ENCODE data around the gene UNKL.
"Not testable (repeated sequence)": the region's sequence is repeated elsewhere in the genome, so short reads cannot be mapped to it uniquely, and the experiment has no call there.

Gene UNKL

GRCh38 chr16:1335996-1336395, 78.5 kb downstream of the UNKL start:
- DNase-seq: peak in 2 of 3 experiments; percentile 59 to 72

GRCh38 chr16:1335211-1335971, 79.1 kb downstream of the UNKL start:
- peak in 2 of 3 experiments; percentile 56 to 71 for DNase-seq

GRCh38 chr16:1334739-1335138, 79.8 kb downstream of the UNKL start:
- no peak for DNase-seq

- peak in 1 of 3 experiments; percentile 37 for DNase-seq
Observed at GRCh38 chr16:1333854-1334700, 80.4 kb downstream of the UNKL start.

- DNase-seq: peak; percentile 45 to 49 (median 46)
Observed at GRCh38 chr16:1333149-1333812, 81.2 kb downstream of the UNKL start, which contains the start of gene BAIAP3. Gene BAIAP3, plus strand, starts transcription at chr16:1333645. Its CDS starts 4,905 bp downstream, at chr16:1338550.

- peak in 1 of 3 experiments; percentile 50 for DNase-seq
Observed at GRCh38 chr16:1332618-1333148, 81.8 kb downstream of the UNKL start.

- DNase-seq: peak; percentile 62 to 91 (median 76)
Observed at GRCh38 chr16:1331712-1332617, 82.5 kb downstream of the UNKL start.

- no peak for DNase-seq
Observed at GRCh38 chr16:1330931-1331711, 83.4 kb downstream of the UNKL start.

GRCh38 chr16:1330260-1330914, 84.1 kb downstream of the UNKL start:
- DNase-seq: peak in 1 of 3 experiments; percentile 47

GRCh38 chr16:1328961-1329360, 85.5 kb downstream of the UNKL start:
- not testable (repeated sequence) for DNase-seq

- DNase-seq: not testable (repeated sequence)
Observed at GRCh38 chr16:1328136-1328535, 86.4 kb downstream of the UNKL start.

GRCh38 chr16:1327619-1327947, 86.9 kb downstream of the UNKL start:
- peak in 1 of 3 experiments; percentile 59 for DNase-seq

GRCh38 chr16:1326946-1327618, 87.4 kb downstream of the UNKL start:
- DNase-seq: no peak

GRCh38 chr16:1326391-1326790, 88.1 kb downstream of the UNKL start:
- DNase-seq: no peak

GRCh38 chr16:1325673-1326371, 88.7 kb downstream of the UNKL start:
- DNase-seq: no peak

- no peak for DNase-seq
Observed at GRCh38 chr16:1325261-1325660, 89.2 kb downstream of the UNKL start.

- no peak for DNase-seq
Observed at GRCh38 chr16:1324286-1324826, 90.1 kb downstream of the UNKL start.

- no peak for DNase-seq
Observed at GRCh38 chr16:1323296-1324239, 90.9 kb downstream of the UNKL start.
